GM19395 (cell line): ENCODE results near the gene ADGRL2.

Experiments
- ATAC-seq: cut with Tn5 transposase; IDR thresholded peaks from one replicate; pipeline ENCODE4 v1.9.1; 2021; ENCODE audit warnings: mild to moderate bottlenecking, moderate library complexity; ENCODE audit not compliant: unreplicated experiment

ADGRL2 gene

DNA sequence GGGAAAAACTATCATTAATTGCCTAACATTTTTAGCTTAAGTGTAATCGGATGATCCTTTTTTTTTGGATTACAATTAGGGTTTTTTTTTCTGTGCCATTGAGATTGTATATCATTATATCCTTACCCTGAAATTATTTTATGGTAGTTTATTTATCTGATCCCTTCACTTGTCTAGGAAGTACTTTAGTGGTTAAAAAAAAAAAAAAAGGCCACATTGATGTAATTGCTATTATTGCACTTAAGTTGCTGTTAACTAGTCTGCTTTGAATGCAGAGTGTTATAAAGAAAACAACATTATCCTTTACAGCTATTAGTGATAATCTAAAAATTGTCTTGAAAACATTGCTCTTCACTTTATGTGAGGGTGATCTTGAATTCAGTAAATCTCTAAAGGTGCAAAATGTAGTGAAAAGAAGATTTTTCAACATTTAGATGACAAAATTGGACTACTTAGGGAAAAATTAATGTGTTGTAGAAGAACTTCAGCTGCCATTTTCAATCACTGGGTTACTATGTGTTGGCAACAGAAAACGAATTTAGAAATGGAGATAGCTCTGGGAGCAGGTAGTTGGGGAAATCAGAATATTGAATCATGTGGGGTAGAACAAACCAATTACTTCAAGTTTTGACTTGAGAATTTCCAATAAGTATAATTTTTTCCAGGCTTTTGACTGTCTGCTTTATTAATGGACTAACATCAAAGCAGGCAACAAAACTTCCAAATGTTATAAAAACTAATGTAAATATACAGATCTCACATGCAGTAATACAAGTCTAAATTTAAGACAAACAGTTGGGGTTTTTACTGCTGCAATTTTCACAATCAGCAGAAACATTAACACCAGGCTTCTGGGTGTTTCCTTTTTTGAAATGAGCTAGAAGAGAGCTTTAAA lies 5.0 kb downstream of the ADGRL2 start:
- no peak for ATAC-seq

GRCh38 chr1:81806432-81806770 lies 5.7 kb downstream of the ADGRL2 start:
- no peak for ATAC-seq

- ATAC-seq = no peak
Measured at GRCh38 chr1:81808760-81809159, 8.0 kb downstream of the ADGRL2 start.

GRCh38 chr1:81809808-81810207 lies 9.1 kb downstream of the ADGRL2 start:
- no peak for ATAC-seq

- no peak for ATAC-seq
Measured at GRCh38 chr1:81811757-81812371, 11.1 kb downstream of the ADGRL2 start.

DNA sequence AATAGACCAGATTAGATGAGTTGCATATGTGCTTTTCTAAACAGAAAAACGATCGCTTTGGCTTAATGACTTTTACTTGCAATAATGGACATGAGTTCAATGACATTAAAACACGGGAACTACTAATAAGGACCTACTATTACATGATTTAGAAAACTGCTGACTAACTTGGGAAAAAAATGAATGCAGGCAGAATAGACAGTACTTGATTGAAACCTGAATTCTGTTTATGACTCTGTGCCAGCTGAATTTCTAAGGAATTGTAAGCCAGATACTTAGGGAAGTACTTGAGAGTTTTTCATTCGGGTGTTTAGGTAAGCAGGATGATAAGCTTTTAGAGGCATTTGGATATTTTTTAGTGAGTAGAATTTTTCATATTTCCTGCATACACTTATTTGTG lies 12.0 kb downstream of the ADGRL2 start:
- ATAC-seq = no peak

DNA sequence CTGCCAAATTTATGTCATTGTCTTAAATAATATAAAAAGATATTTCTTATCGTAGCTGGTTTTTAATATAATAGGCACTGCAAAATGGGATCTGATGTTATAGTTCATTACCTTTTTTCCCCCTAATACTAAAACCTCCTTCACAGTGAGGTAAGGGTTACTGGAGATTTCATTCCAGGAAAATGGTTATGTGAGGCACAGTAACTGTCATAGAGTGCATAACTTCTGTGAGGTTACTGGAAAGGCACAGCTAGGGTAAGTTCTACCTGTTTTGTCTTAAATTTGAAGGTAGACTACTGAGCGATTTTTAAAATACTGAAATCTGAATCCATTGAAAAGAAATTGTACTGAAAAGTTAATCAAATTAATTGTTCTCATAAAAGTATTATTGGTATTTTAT lies 13.0 kb downstream of the ADGRL2 start:
- ATAC-seq = no peak

DNA sequence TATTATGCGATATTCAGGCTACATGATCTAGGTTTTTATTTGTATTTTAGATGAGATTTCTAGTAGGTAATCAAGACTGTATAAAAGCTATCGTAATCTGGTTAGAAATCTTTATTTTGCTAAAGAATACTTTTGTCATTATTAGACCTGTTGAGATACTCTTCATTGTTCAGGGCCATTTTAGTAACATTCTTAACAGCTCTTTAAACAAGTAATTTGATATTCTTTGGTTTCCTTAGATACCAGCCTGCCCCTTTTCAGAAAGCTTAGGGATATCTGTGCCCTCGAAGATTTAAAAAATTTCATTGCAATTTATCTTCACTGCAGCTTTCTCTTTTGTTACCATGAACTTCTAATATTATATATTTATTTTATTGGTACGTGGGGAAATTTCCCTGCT lies 18.9 kb downstream of the ADGRL2 start:
- ATAC-seq = no peak

DNA sequence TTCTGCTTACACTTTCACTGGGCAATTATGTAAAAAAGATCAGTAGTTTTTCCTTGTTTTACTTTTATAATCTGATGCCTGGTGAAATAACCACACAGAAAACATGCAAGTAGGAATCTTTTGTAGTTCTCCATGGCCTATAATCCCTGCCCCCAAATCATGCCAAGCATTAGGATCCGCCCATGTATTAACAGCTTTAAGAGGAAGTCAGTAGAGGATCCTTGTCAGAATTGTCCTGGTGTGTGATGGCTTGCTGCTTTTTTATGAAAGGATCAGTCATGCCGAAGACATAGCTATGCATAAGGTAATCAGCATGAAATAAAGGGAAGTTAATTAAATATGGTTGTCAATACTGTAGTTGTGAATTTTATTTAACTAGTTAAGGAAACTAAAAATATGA lies 20.0 kb downstream of the ADGRL2 start:
- ATAC-seq = no peak

GRCh38 chr1:81823082-81823481 lies 22.3 kb downstream of the ADGRL2 start:
- no peak for ATAC-seq

- no peak for ATAC-seq
Measured at GRCh38 chr1:81824759-81825158, 24.0 kb downstream of the ADGRL2 start.

DNA sequence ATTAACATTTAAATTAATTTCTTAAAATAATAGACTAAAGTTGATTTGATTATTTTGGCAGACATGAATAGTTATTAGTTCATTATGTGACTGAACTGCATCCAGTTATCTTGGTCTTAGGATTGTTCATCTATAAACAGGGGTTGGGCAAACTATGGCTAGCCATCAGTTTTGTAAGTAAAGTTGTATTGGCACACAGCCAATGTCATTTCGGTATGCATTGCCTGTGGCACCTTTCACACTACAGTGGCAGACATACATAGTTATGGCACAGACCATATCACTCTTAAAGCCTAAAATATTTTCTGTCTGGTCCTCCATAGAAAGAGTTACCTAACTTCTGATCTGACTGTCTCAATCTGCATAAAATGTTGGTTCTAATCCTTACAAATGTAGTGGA lies 27.2 kb downstream of the ADGRL2 start:
- ATAC-seq = no peak

- ATAC-seq = no peak
Measured at GRCh38 chr1:81832573-81832972, 31.8 kb downstream of the ADGRL2 start.

DNA sequence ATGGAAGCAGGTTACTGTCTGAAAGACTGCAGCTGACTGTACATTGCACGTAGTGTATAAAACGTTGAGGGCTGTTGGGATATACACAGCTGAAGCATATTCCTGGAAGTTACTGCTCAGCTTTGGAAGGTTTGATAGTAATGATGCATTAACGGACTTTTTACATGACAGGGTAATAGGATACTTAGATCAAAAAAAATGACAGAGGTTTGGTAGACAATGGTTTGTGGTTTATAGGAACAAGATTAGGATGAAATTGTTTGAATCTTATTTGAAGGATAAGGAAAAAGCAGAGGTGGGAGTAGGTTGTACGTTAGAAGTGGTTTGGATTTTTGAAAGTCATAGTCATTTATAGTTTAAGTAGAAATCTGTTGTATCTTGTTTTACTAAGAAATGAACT lies 33.0 kb downstream of the ADGRL2 start:
- ATAC-seq = no peak

DNA sequence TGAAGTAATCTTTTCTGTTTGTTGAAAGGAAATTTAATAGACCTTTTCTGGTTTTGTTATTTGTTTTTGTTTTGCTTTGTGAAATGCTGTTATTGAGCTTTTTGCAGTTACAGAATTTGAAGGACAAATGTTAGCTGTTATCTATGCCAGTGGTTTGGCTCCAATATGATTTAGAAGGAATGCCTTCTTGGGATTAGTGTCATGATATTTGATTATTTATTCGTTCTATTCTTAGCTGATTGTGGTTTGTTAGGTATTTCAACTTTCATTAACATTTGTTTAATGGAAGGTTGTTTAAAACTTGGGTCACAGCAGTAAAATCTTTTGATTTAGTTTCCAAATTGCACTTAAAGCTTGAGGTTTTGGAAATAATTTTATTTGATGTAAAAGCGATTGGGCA lies 33.5 kb downstream of the ADGRL2 start:
- no peak for ATAC-seq

GRCh38 chr1:81834921-81835698 lies 34.4 kb downstream of the ADGRL2 start:
- ATAC-seq = no peak

DNA sequence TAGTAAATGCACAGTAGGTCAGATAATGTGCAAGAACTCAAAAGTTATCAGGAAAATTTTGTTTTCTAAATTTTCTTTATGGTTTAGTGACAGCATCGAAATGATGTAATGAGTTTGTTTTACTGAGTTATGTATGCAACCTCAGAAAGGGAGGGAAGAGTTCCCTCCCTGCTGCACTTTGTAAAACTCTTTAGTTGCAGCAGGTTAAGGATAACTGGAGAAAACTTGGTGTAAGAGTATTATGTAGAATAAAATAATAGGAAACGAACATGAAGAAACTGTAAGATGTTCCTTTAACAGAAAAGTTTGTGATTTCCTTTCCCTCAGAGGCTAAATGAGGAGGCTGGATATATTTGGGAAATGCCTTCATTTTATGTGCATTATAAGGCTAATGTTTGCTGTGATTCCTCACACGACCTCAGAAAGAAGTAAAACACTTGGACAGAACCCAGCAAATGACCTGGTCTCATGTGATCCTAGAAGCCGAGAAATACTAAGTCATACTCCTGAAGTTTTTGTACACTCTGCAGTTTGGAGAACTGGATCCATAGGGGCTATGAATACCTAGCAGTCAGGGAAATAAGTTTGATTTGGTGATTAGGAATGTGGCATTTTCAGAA lies 35.4 kb downstream of the ADGRL2 start:
- no peak for ATAC-seq

DNA sequence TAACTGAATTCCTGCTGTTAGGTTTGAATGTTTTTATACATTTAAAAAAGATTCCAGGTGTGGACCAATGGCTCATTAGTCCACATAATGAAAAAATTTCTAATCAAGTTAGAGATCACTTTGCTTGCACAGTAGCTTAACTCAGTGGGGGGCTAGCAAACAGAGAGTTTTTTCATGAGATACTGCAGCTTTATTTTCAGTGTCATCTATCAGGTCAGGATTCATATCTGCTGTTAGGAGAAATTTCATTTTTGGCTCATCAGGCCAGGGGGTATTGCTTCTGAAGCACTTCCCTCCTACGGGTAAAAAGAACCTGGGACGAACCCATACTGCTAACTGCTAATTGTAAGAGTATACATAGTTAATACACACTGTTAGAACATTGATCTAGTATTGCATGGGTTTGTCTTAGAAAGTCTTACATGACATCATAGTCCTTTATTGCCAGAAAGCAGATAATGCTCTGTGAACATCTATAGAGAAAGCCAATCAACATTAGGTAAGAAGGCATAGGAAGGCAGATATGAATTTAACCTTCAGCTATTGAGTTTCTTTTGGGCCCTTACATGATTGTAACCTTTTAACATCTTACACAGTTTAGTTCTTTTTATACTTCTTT lies 38.0 kb downstream of the ADGRL2 start:
- ATAC-seq = no peak

DNA sequence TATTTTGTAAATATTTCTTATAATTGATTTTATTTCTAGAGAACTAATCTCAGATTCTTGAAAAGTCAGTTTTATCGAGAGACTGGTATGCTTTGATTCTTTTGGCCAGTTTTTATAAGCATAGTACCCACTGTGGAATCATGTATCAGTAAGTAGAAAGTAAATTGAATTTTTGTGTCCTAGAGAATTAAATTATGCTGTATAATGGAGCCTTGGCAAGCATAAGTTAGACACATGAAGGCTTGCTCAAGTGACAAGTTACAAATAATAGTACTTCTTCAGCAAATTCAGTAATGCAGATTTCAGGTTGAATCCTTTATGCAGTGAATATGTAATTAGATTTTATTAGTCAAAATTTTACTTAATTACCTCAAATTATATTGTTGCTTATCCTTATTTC lies 40.1 kb downstream of the ADGRL2 start:
- ATAC-seq = no peak

DNA sequence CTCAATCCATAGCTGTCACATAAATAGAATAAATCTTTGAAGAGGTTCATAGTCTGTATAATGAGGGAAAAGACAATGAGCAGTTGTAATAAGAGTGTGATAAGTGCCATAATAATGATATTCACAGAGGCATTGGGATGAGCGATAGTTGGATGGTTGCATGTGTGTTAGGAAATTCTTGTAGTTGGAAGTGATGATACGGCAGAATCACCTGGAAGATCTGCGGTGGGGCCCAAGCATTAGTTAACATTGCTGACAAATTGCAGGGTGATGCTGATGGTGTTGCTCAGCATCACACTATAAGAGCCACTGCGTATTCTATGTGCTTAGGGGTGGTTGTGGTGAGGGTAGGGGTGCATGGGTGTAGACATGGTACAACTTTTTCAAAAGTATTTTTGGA lies 41.1 kb downstream of the ADGRL2 start:
- ATAC-seq = no peak

DNA sequence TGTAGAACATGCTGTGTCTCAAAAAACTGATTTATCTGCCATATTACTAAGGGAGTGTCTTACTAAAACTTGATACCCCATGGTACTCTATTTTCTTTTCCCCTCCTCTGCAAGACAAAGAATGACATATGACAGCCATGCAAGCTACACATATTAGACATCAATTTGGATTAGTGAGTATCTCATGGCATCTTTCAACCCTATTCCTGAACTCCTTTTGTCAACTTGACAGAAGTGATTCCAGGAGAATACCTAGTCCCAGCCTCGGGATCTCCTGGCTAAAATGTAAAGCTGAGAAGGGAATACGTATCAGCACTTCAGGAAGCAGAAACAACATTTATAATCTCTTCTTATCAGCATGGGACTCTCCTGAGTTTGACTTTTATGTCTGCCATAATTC lies 43.7 kb downstream of the ADGRL2 start:
- no peak for ATAC-seq
